ENCODE results near the gene HSD17B14.
A peak's percentile ranks its signal among the peaks of the same experiment; 100 is the strongest.
"Not testable (repeated sequence)": the region's sequence is repeated elsewhere in the genome, so short reads cannot be mapped to it uniquely, and the experiment has no call there.

HSD17B14 gene

GRCh38 chr19:48872884-48873475, 36.7 kb upstream of the HSD17B14 start:
- peak; percentile 95 to 96 for DNase-seq
- H3K27ac ChIP-seq = peak overlapping the region; percentile 99 to 100
- no peaks in the 10 kb centered on the region for H3K9me3 ChIP-seq
- no peaks in the 10 kb centered on the region for H3K27me3 ChIP-seq
- peak overlapping the region; percentile 95 to 100 for H3K4me3 ChIP-seq
- H3K36me3 ChIP-seq = peaks cover 40 to 46% (median 41%) of the 10 kb centered on the region in 3 donors
- intact Hi-C loops (cut with DNase I; ENCODE audit: low total_unique reads) = loop anchor here (5.0 to 10.0 kb wide), 2 partner anchors 92 to 244 kb away; partner anchors contain the start of genes C19orf73, FTL and PPFIA3
- peak in 1 of 2 experiments; percentile 38 for TF ChIP-seq CTCF (IDR thresholded peaks at IDR 0.05)
- H3K4me1 ChIP-seq = peaks cover 0 to 55% (median 36%) of the 10 kb centered on the region in 4 donors

GRCh38 chr19:48872182-48872883, 36.0 kb upstream of the HSD17B14 start, which contains the start of gene PPP1R15A:
TSS of gene PPP1R15A (plus strand) at chr19:48872421. CDS start at chr19:48873234, 813 bp downstream.
- peaks cover 5 to 55% (median 38%) of the 10 kb centered on the region in 4 donors for H3K4me1 ChIP-seq
- intact Hi-C loops (cut with DNase I; ENCODE audit: low total_unique reads) = loop anchor here (5.0 to 10.0 kb wide), 2 partner anchors 92 to 245 kb away; partner anchors contain the start of genes C19orf73, FTL and PPFIA3
- peak in 1 of 2 experiments; percentile 44 for TF ChIP-seq CTCF (IDR thresholded peaks at IDR 0.05)

GRCh38 chr19:48871471-48872181, 35.3 kb upstream of the HSD17B14 start:
- H3K4me1 ChIP-seq = peaks cover 5 to 55% (median 39%) of the 10 kb centered on the region in 4 donors

More at GRCh38 chr19:48872182-48872883, 36.0 kb upstream of the HSD17B14 start, which contains the start of gene PPP1R15A:
- peak; percentile 96 to 99 for DNase-seq
- Histone ChIP-seq H3K9me3 (no peaks in the 10 kb centered on the region), H3K4me3 (peak within 1 kb of the TSS; percentile 95 to 100), H3K27ac (peak within 1 kb of the TSS; percentile 99 to 100), H3K36me3 (peaks cover 34 to 39% (median 35%) of the 10 kb centered on the region in 3 donors), H3K27me3 (no peaks in the 10 kb centered on the region)

GRCh38 chr19:48870048-48870447, 33.8 kb upstream of the HSD17B14 start:
- H3K9me3 ChIP-seq = no peaks in the 10 kb centered on the region
- no peaks in the 10 kb centered on the region for H3K27me3 ChIP-seq
- no peak overlapping the region for H3K27ac ChIP-seq
- no peak for TF ChIP-seq CTCF (IDR thresholded peaks at IDR 0.05)
- H3K36me3 ChIP-seq = peaks cover 15 to 23% (median 16%) of the 10 kb centered on the region in 3 donors
- H3K4me3 ChIP-seq = no peak overlapping the region
- intact Hi-C loops (cut with DNase I; ENCODE audit: low total_unique reads) = loop anchor here (5.0 to 10.0 kb wide), 2 partner anchors 95 to 247 kb away; partner anchors contain the start of genes C19orf73, FTL and PPFIA3
- peaks cover 5 to 43% (median 28%) of the 10 kb centered on the region in 4 donors for H3K4me1 ChIP-seq
- no peak for DNase-seq

More at GRCh38 chr19:48871471-48872181, 35.3 kb upstream of the HSD17B14 start:
- peaks cover 28 to 32% (median 31%) of the 10 kb centered on the region in 3 donors for H3K36me3 ChIP-seq
- not testable (repeated sequence) for H3K9me3 ChIP-seq, H3K27me3 ChIP-seq, DNase-seq
- H3K4me3 ChIP-seq = peak overlapping the region; percentile 95 to 100
- intact Hi-C loops (cut with DNase I; ENCODE audit: low total_unique reads) = loop anchor here (5.0 to 10.0 kb wide), 2 partner anchors 93 to 246 kb away; partner anchors contain the start of genes C19orf73, FTL and PPFIA3
- H3K27ac ChIP-seq = peak overlapping the region; percentile 99 to 100

- peak; percentile 76 to 87 for DNase-seq
- Histone ChIP-seq H3K4me1 (peaks cover 5 to 35% (median 23%) of the 10 kb centered on the region in 4 donors), H3K27ac (peak within 1 kb of the TSS; percentile 79 to 85), H3K9me3 (no peaks in the 10 kb centered on the region), H3K4me3 (peak within 1 kb of the TSS; percentile 32 to 49), H3K36me3 (peaks cover under 1 to 17% (median 7%) of the 10 kb centered on the region in 3 donors), H3K27me3 (no peaks in the 10 kb centered on the region)
- intact Hi-C loops (cut with DNase I; ENCODE audit: low total_unique reads) = no loop called here
- no peak for TF ChIP-seq CTCF (IDR thresholded peaks at IDR 0.05)
These were observed 32.0 kb upstream of the HSD17B14 start, which contains the start of gene PLEKHA4 for GRCh38 chr19:48868114-48868886. TSS of gene PLEKHA4 (minus strand) at chr19:48868617. CDS start at chr19:48867620, 997 bp downstream.
